HG02970 (cell line): Measurements from ENCODE around the gene SNW1.
"Not testable (repeated sequence)": the region's sequence is repeated elsewhere in the genome, so short reads cannot be mapped to it uniquely, and the experiment has no call there.

Source experiments
- ATAC-seq: cut with Tn5 transposase; IDR thresholded peaks from one replicate; pipeline ENCODE4 v1.9.1; 2021; ENCODE audit warnings: mild to moderate bottlenecking, moderate library complexity, moderate number of reproducible peaks; ENCODE audit not compliant: unreplicated experiment, low FRiP score

SNW1 gene

DNA sequence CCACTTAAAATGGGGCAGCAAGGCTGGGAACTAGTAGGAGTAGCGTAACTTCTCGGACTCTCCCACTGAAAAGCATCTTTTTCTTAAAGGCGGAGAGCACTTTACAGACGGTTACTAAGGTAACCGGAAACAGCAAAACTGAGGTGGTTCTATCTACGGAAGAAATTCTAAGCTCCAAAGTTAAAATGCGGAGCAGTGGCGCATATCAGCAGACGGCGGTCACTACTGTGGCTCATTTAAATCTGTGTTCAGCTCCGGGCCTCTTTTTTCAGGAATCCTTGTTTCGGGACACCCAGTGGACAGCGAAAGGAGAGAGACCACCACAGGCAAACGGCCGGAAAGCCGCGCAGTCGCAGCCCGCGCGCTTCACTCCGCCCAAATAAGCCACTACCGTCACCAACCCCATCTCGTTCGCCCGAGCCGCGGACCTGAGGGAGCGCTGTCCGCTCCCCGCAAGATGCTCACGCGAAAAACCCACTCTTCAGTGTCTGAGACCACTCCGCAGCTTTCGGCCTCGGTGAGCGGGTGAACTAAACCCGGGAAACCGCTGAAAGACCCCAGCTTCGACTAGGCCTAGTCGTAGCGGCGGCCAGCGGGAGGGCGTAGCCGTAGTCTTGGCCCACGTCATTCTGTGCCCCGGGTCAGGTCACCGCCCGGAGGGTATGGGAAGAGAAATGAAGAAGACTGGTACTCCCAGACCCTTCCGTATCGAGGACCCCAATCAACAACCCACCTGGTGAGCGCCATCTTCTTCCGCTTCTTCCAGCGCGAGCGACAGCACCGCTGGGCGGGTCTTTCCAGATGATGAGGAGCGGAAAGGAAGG, at the start of gene SNW1:
Gene SNW1, minus strand, starts transcription at position 776 of the 824 bp plus-strand sequence. Its CDS starts 29 bp downstream, at position 747.
- ATAC-seq: peak; percentile 86

DNA sequence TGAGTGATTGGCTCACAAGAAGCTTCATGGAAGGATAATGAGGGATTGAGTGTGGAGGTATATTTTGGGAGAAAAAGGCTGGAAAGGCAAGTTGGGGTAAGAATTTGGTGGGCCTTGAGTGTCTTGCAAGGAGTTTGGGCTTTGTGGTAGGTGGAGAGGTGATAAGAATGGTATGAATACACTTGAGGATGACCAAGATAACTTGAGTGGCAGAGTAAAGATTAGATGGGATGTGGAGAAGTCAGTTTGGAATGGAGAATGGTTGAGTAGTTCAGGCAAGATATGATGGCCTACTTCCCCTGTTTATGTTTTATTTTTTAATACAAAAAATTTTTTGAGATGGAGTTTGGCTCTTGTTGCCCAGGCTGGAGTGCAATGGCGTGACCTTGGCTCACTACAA, 48.1 kb upstream of the SNW1 start:
- ATAC-seq: no peak

DNA sequence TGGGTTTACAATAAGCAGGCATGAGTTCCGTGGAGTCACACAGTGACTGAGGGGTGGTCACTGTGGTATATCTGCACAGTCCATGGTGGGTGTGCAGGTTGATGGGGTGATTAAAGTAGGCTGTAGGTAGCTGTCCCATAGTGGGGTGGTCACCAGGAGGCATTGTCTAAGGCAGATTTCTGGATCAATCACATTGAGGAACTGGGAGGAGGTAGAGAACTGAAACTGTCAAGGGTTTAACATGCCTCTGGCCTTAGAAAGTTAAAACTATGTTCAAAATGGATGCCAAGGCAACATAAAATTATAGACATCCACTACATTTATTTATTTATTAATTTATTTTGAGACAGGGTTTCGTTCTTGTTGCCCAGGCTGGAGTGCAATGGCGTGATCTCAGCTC, 47.3 kb upstream of the SNW1 start:
- ATAC-seq: no peak

DNA sequence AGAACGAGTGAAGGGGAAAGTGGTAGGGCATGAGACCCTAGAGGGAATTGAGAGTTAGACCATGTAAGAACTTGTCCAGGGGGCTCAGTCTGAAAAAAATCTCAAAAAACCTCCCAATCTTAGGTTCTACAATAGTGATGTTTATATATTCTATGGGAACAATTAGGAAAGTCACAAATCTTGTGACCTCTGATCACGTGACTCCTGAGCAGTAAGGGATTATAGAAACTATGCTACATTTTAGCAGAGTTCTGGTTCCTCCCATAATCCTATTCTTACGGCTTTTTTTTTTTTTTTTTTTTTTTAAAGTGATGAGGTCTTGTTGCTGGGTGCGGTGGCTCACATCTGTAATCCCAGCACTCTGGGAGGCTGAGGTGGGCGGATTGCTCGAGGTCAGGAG, 44.8 kb upstream of the SNW1 start:
- no peak for ATAC-seq

DNA sequence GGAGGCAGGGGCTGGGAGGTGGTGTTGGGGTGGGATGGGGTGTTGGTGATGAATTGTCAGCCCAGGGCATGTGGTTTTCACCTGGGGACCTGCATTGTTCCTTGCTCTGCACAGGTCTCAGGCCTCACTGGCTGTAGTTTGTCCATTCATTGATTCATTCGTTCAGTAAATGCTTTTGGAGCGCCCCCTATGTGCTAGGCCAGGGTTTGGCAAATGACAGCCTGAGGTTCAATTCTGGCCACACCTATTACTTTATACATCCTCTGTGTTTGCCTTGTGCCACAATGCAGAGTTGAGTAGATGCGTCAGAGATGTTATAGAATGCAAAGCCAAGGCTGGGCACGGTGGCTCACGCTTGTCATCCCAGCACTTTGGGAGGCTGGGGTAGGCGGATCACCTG, 43.6 kb upstream of the SNW1 start:
- ATAC-seq: no peak

DNA sequence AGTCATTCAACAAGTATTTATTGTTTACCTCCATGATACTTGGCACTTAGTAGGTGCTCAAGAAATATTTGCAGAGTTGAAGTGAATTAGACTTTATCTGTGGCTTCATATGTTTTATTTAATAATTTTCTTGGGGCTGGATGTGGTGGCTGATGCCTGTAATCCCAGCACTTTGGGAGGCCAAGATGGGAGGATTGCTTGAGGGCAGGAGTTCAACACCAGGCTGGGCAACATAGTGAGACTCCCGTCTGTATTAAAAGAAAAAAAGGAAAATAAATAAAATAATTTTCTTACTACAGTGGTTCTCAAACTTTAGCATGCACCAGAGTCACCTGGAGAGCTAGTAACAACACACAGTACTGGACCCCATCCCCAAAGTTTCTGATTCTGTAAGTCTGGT, 39.9 kb upstream of the SNW1 start:
- no peak for ATAC-seq

DNA sequence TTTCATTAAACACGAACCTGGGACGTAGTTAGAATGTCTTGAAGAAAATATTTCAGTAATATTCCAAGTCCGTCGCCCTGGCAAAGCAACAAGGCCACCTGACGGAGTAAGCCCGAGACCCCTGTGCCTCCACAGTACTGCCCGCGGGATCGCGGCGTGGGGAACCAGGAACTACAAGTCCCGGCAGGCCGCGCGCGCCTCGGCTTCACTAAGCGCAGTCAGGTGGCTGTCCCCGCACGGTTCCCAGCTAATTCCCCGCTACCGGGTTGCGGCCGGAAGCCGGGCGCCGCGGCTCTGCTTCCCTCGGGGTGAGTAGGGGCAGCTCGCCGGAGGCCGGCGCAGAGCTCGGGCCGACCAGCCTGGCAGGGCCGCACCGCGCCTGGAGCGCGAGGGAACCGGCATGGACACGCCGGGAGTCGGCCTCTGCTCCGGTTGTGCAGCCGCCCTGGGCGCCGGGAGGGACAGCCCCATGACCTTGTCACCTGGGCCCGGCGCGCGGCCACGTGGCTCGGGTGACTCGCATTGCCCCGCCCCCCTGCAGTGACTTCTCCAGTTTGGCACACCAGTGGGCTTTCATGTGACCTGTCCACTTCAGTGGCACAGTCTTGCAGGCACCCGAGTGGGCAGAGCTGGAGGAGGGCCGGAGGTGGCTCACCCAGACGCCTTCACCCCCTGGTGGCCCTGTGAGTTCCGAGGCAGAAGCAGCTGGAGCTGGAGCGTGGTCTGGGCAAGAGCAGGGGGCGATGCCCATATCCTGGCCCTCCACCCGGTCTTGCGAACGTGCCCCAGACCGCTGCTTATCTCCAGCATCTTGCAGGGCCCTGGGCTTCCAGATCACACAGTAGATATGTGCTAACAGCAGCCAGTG, 39.1 kb upstream of the SNW1 start, which contains the start of gene ADCK1:
Gene ADCK1, plus strand, starts transcription at position 247 of the 868 bp plus-strand sequence. CDS start 18,870 bp downstream, outside the sequence.
- peak; percentile 94 for ATAC-seq

DNA sequence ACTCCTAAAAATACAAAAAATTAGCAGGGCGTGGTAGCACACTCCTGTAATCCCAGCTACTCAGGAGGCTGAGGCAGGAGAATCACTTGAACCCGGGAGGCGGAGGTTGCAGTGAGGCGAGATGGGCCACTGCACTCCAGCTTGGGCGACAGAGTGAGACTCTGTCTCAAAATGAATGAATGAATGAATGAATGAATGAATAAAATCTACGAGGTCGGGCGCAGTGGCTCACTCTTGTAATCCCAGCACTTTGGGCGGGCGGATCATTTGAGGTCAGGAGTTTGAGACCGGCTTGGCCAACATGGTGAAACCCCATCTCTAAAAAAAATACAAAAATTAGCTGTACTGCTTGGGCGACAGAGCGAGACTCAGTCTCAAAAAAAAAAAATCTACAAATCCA, 38.5 kb upstream of the SNW1 start:
- ATAC-seq: not testable (repeated sequence)

DNA sequence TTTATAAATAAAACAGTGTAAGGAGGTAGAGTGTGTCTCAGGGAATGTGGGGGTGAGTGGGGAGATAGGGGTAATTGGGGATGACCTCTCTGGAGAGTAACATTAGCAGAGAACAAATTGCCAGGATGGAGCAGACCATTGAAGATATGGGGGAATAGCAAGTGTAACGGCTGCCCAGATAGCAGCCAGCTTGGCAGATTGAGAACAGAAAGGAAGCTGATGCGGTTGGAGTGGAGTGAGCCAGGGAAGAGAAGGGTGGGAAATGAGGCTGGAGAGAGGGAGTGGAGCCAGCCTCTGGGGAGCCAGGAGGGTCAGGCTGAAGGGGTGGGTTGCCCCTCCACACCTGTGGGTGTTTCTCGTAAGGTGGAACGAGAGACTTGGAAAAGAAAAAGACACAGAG, 33.4 kb upstream of the SNW1 start:
- ATAC-seq: no peak

DNA sequence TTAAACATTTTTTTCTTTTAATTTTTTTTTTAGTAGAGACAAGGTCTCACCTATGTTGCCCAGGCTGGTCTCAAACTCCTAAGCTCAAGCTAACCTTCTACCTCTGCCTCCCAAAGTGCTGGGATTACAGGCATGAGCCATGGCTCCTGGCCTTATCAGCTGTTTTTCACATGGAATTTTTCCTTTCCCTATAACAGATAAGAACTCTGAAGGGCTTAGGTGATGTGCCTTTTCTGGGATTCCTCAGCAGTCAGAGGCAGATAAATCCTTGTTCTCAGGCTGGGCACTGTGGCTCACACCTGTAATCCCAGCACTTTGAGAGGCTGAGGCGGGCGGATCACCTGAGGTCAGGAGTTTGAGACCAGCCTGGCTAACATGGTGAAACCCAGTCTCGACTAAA, 32.3 kb upstream of the SNW1 start:
- ATAC-seq: not testable (repeated sequence)

DNA sequence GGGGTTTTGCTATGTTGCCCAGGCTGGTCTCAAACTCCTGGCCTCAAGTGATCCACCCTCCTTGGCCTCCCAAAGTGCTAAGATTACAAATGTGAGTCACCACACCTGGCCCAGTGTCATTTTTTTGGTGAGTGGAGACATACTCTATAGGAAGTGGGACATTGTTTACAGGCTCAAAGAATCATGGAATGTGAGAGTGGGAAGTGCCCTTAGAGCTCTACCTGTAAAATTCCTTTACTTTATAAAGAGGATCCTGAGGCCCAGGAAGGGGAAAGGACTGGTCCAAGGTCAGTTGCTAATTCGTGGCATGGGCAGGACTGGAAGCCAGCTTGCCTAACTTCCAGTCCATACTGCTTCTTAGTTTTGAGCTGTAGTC, 30.3 kb upstream of the SNW1 start:
- ATAC-seq: no peak

DNA sequence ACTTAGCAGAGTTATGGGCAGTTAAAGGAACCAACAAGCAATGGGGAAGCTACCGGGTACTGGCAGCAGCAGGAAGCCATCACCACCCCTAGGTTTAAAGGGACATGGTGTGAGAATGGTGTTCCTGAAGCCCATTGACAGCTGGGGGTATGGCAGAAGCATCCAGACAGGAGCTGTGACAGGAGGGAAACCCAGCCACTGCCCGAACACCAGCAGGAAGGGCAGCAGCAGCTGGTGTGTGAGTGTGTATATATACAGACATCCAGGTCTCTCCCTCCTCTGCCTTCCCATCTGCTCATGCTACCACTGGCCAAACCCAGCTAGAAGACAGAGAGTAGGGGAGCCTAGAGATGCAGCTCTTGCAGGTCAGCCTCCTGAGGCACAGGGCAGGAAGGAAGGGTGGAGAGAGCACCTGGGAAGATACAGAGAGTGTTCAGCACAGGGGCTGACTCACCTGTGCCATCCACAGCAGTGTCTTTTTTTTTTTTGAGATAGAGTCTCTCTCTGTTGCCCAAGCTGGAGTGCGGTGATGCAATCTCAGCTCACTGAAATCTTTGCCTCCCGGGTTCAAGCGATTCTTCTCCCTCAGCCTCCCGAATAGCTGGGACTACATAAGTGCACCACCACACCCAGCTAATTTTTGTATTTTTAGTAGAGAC, 29.7 kb upstream of the SNW1 start:
- no peak for ATAC-seq

DNA sequence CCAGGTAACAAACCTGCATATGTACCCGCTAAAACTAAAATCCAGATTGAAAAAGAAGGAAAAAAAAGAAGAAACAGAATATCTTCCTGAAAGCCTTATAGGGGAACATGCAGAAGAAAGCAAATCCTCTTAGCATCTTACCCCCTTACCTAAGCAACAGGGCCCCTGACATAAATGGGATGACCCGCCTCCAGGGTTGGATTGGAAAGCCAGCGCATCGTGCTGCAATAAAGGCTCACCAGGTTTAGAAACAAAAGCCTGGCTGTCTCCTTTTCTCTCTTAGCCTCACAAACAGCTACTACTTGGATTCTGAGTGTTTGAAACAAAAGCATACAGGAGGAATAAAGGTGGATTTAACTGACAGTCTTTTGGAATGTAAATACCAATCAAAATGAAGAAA, 25.2 kb upstream of the SNW1 start:
- ATAC-seq: no peak

DNA sequence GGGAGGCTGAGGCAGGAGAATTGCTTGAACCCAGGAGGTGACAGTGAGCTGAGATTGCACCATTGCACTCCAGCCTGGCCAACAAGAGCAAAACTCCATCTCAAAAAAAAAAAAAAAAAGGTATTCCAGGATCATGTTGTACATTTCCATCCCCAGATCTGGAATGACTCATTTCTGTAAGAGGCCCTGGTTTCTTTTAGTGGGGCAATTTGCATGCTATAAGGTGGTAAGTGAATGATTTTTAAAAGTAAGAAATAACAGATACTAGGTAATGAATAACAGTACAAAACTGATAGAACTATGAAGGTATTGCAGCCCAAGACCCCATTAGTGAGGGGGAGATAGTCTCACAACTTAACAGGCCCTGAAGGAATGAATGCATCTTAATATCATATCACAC, 21.2 kb upstream of the SNW1 start:
- ATAC-seq: peak; percentile 66

DNA sequence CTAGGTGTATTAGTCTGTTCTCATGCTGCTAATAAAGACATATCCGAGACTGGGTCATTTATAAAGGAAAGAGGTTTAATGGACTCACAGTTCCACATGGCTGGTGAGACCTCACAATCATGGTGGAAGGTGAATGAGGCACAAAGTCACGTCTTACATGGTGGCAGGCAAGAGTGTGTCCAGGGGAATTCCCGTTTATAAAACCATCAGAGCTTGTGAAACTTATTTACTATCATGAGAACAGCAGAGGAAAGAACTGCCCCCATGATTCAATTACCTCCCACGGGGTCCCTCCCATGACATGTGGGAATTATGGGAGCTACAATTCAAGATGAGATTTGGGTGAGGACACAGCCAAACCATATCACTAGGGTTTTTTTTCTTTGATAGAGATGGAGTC, 13.0 kb upstream of the SNW1 start:
- ATAC-seq: not testable (repeated sequence)

DNA sequence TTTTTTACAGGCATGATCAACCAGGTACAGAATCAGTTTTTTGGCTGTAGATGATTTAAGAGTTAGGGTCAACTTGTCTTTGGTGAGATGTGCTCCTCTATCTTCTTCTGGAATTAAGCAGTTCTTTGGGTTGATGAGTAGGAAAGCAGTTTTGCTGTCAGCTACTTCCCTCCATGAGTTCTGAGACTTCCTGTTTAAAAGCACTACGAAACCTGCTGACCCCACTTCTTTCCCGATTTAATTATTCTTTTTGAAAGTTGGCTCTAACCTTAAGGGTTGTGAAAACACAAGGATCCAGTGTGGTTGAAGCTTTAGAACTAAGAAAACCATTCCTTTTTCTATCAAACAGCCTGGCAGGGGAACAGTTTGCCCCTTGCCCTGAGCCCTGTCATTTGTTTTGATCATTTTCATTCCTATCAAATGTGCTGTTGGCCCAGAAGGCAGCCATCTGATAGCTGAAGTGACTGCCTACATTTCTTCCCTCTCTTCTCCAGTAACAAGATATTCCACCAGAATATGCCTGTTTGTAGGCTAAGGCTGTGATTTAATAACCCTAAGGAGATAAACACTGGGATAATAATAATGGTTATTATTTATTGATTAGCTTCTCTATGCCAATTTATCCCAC, 7.6 kb upstream of the SNW1 start:
- not testable (repeated sequence) for ATAC-seq

DNA sequence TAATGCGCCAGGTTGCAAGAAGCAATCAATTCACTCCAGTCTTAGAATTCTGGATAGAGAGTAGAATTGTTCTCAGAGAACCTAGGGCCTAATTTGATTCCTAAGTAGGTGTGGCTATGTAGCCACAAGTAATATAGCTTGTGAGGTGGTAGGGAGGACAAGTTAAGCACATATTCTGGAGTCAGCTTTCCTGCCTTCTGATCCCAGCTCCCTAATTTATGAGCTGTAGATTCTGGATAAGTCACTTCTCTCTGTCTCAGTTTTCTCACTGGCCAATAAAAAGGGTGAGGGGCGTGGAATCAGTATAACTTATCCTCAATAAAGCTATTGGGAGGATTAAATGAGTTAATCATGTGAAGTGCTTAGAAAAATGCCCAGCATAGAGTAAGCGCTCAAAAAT, 3.0 kb upstream of the SNW1 start:
- no peak for ATAC-seq

DNA sequence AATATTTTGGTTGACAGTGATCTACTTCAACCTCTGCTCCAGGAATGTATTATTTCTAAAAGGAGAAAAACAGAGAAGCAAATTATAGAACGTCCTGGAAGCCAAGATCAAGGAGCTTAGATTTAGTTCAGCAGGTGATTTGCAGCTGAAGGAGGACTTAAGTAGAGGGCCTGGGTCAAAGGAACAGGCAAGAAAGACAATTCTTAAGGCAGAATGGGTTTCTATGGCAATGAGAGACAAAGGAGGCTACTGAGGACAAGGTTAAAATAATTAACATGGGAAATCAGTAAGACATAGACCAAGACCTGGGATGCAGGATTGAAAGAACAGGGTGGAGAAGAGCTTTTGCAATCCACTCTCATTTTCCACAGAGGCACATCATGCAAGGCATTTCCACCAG, 2.4 kb upstream of the SNW1 start:
- ATAC-seq: no peak

DNA sequence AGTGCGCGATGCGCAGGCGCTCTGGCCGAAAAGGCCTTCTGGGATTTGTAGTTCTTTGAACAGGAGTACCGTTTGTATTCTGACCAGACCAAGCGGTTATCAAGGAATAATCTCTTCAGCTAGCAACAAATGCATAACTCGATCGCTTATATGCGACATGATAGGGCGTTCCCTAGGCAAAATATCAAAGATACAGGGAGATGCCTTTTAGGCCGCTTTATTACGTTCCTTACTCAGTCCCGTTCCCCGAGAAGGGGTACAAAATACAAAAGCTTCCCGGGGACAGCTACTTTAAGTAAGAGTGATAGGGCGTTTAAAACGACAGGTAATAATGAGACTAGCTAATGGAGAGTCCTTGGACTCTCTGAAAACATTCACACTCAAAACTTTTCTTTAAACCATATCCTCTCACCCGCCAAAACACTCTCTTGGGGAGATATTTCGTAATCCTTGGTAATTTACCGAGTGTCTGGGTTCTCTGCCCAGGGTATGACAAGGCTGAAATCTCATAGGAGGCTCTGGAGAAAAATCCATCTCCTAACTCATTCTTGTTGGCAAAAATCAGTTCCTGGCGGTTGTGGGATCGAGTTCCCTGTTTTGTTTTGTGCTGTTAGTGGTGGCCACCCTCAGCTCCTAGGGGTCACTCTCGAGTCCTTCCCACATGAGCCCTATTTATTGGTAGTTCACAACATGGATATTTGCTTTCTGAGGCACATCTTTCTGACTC, 412 bp upstream of the SNW1 start:
- ATAC-seq: no peak
